Neural progenitor cell (in vitro differentiated cells): ENCODE data around the gene CADPS.

Experiments
- CTCF ChIP-seq: fragments of 200-600 bp; sonication (generic); IDR thresholded peaks from 2 replicates; pipeline ENCODE4 v1.5.1; 2017; ENCODE audit warnings: antibody characterized with exemption, mild to moderate bottlenecking
- EZH2 ChIP-seq: fragments of 200-600 bp; sonication (generic); IDR thresholded peaks from 2 replicates; pipeline ENCODE4 v1.6.1; 2017; ENCODE audit warnings: antibody characterized with exemption, mild to moderate bottlenecking, moderate library complexity

GRCh38 chr3:62662677-62663076 lies 212.5 kb downstream of the CADPS start:
- TF ChIP-seq CTCF (no peak), EZH2 (no peak)
